Sigmoid colon (tissue), 7 donors: ENCODE measurements around the gene ANKRD33. TPM values are rescaled to one million over a fixed set of nuclear protein-coding genes. Genes with fewer than 3 reads are reported as not detected.

ENCODE experiments used
- DNase-seq: peaks from one replicate; pipeline ENCODE4 v3.0.0-alpha.2; 2019
- H3K27ac ChIP-seq, 4 donors: fragments of 200-600 bp; sonication (generic); one replicate each; pipeline ENCODE4 v1.5.1; 2016 to 2019; ENCODE audit warnings: mild to moderate bottlenecking in 1 of 4
- H3K27me3 ChIP-seq, 3 donors: fragments of 200-600 bp; sonication (generic); one replicate each; pipeline ENCODE4 v1.5.1; 2019; ENCODE audit warnings: mild to moderate bottlenecking in 1 of 3
- H3K36me3 ChIP-seq, 4 donors: fragments of 200-600 bp; sonication (generic); one replicate each; pipeline ENCODE4 v1.5.1; 2016 to 2019
- H3K4me1 ChIP-seq, 4 donors: fragments of 200-600 bp; sonication (generic); one replicate each; pipeline ENCODE4 v1.5.1; 2017 to 2019
- H3K4me3 ChIP-seq, 4 donors: fragments of 200-600 bp; sonication (generic); one replicate each; pipeline ENCODE4 v1.5.1; 2017 to 2019; ENCODE audit warnings: mild to moderate bottlenecking in 2 of 4, moderate library complexity in 1 of 4
- H3K9me3 ChIP-seq, 4 donors: fragments of 200-600 bp in 3 of 4; sonication (generic) in 3 of 4; one replicate each; pipeline versions ENCODE4 v1.5.1 to v1.6.1; 2013 to 2019
- EP300 ChIP-seq, 4 donors: sonication (generic); formaldehyde crosslinking; IDR thresholded peaks; one replicate each; pipeline ENCODE4 v1.6.1; 2017; ENCODE audit warnings: antibody characterized with exemption in 4 of 4
- POLR2A ChIP-seq, 2 donors: fragments of 450-650 bp; IDR thresholded peaks; one replicate each; pipeline ENCODE4 v1.6.1; 2016; ENCODE audit warnings: antibody characterized with exemption in 2 of 2, mild to moderate bottlenecking in 2 of 2, moderate library complexity in 2 of 2
- POLR2AphosphoS5 ChIP-seq, 4 donors: sonication (generic); formaldehyde crosslinking; IDR thresholded peaks; one replicate each; pipeline ENCODE4 v1.6.1; 2017; ENCODE audit warnings: antibody characterized with exemption in 4 of 4
- WGBS, 2 donors: extraction: QIAGEN DNeasy Blood & Tissue Kit; methylation state at CpG; one replicate each; pipeline ENCODE4 v1.1.7; 2013; 5-methylcytosine and 5-hydroxymethylcytosine counted together
- intact Hi-C: fragments of 100-400 bp; cut with DNase I; formaldehyde crosslinking; loops from one replicate; pipeline ENCODE4 v1.15.1; 2023
- polyA plus RNA-seq, 3 donors: library from polyadenylated mRNA; stranded (reverse); fragments of 200-250 nt; gene quantifications; one replicate each; pipeline ENCODE4 v1.2.3, GENCODE V29; 2013
- total RNA-seq, 4 donors: library from RNA; depleted of rRNA; stranded (reverse); fragments of >200 nt; gene quantifications; one replicate each; pipeline ENCODE4 v1.1.0, GENCODE V29; 2016
- TF ChIP-seq, protein P1 (sequence below), 4 experiments: fragments of 450-650 bp in 3 of 4; fragments of 200-600 bp in 1 of 4; IDR thresholded peaks; one replicate each; pipeline ENCODE4 v1.5.1; 2016 to 2019; ENCODE audit warnings: antibody characterized with exemption in 4 of 4, mild to moderate bottlenecking in 3 of 4, moderate library complexity in 2 of 4
- donor health status: healthy with polysubstance abuse.
- donor health status: Bipolar disorder and iron deficiency.
- donor health status: healthy.

ANKRD33 gene
- total and polyA plus RNA-seq, 7 donors: 0.16 TPM; not detected in 6

DNA sequence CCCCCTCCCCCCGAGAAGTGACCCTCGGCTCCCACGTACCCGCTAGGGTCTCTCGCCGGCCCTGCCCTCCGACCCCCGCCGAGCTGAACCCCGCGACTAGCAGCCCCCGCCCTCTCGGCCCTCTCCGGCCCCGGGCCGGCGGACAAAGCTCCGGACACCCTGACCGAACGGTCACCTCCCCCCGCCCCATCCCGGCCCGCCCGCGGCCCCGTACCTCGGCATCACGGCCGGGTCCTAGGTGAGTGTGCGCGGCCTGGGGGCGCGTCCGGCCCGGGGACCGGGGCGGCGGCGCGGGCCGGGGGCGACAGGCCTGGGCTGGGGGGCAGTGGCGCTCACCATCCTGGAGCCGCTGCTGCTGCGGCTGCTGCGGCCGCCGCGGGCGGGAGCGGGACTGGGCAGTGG, 39.6 kb upstream of the ANKRD33 start, which contains the start of gene FIGNL2:
TSS of gene FIGNL2 (minus strand) at position 393 of the 402 bp plus-strand sequence. CDS start 26,305 bp downstream, outside the sequence.
- intact Hi-C loops: no loop called here
- DNase-seq: no peak
- H3K4me3 ChIP-seq: peak within 1 kb of the TSS; percentile 34 to 57 (median 42)
- no peaks in the 10 kb centered on the region for H3K36me3 ChIP-seq
- peaks cover 3 to 32% (median 27%) of the 10 kb centered on the region in 4 donors for H3K4me1 ChIP-seq
- peak within 1 kb of the TSS; percentile 39 to 67 (median 50) for H3K27ac ChIP-seq
- 3 to 4% methylated on average over 51 of the region's 51 CpGs for WGBS, 2 donors
- TF ChIP-seq POLR2A (IDR thresholded peaks at IDR 0.05): no peak
- TF ChIP-seq, protein P1, sequence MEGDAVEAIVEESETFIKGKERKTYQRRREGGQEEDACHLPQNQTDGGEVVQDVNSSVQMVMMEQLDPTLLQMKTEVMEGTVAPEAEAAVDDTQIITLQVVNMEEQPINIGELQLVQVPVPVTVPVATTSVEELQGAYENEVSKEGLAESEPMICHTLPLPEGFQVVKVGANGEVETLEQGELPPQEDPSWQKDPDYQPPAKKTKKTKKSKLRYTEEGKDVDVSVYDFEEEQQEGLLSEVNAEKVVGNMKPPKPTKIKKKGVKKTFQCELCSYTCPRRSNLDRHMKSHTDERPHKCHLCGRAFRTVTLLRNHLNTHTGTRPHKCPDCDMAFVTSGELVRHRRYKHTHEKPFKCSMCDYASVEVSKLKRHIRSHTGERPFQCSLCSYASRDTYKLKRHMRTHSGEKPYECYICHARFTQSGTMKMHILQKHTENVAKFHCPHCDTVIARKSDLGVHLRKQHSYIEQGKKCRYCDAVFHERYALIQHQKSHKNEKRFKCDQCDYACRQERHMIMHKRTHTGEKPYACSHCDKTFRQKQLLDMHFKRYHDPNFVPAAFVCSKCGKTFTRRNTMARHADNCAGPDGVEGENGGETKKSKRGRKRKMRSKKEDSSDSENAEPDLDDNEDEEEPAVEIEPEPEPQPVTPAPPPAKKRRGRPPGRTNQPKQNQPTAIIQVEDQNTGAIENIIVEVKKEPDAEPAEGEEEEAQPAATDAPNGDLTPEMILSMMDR (IDR thresholded peaks at IDR 0.05): no peak
- TF ChIP-seq POLR2AphosphoS5 (IDR thresholded peaks at IDR 0.05): no peak
- no peak for TF ChIP-seq EP300 (IDR thresholded peaks at IDR 0.05)
- peaks cover 39 to 56% (median 54%) of the 10 kb centered on the region in 3 donors for H3K27me3 ChIP-seq
- no peaks in the 10 kb centered on the region for H3K9me3 ChIP-seq

DNA sequence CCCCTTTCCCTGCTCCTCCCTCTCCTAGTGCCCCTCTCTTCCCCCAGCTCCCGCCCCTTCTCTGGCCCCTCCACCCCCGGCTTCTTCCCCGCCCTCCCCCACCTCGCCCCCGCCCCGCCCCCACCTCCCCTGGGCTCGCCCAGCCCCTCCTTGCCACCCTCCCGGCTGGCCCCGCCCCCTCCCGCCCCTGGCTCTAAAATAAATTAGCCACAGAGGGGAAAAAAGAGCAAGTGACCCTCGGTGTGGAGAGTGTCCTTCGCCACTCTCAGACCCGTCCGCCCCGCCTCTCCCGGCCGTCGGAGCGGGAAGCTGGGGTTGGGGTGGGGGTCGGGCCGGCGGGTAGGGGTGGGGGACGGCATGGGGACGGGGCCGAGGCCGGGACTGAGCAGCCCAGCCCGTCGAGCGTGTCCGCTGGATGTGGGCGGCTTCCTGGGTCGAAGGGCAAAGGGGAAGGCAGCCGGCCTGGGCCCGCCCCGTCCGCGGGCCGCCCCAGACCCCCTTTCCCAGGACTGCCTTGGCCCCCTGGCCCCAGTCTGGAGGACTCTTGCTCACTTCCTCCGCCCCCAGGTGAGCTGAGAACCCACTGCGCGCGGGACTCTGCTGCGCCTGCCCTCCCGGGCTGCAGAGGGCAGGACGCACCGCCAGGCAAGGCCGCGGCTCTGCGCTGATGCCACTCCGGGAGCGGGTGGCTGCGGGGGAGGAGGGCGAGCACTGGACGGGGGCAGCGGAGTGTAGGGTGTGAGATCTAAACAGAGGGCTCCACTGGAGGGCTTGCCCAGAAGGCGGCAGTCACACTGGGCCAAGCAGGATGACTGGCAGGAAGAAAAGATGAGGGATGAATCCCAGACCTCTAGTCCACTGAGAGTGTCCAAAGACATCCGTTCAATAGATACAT, 38.8 kb upstream of the ANKRD33 start:
- Histone ChIP-seq H3K36me3 (no peaks in the 10 kb centered on the region), H3K4me3 (peak overlapping the region in 3 of 4 donors; percentile 36 to 57 (median 49)), H3K27me3 (peaks cover 39 to 48% (median 46%) of the 10 kb centered on the region in 3 donors)

DNA sequence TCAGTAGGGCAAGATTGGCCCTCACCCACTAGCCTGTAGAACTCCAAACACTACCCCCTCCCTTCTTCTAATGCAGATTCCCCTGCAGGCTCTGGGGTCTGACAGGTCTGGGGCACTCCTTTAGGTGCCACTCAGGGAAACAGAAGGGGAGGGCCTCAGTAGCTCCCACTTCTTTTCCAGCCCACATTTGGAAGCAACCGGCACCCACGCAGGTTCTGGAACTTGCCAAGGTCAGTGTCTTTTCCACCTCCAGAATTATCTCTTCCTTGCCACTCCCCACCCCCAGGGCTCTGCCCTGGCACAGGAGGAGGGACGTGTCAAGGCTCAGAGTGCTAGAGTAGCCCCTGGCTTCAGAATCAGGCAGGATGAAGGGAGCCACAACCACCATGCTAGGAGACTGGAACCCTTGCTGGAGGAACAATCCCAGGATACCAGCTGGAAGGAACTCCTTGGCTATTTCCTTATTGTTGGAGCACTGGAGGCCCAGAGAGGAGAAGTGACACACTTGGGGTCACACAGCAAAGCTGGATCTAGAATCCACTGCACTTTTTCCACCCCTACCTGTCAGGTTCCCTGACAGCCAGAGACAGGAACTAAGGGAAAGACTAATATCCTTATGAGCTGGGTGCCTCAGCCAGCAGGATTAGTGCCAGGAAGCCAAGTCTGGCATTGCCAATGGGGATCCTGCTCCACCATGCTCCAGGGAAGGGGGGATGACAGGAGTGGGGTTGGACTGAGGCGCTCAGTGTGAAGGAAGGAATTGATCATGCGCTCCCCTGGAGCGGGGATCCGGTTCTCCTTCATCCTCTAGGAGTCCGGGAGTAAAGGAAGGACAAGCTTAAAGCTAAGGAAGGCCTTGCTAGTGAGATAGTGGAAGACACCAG, 37.6 kb upstream of the ANKRD33 start:
- Histone ChIP-seq H3K27me3 (peaks cover 34 to 37% (median 36%) of the 10 kb centered on the region in 3 donors), H3K27ac (peak overlapping the region in 1 of 4 donors; percentile 59), H3K36me3 (no peaks in the 10 kb centered on the region), H3K4me3 (no peak overlapping the region), H3K9me3 (no peaks in the 10 kb centered on the region), H3K4me1 (peaks cover 3 to 32% (median 27%) of the 10 kb centered on the region in 4 donors)
- intact Hi-C loops: no loop called here
- no peak for DNase-seq
- TF ChIP-seq, protein P1 (IDR thresholded peaks at IDR 0.05): no peak
- TF ChIP-seq POLR2AphosphoS5 (IDR thresholded peaks at IDR 0.05): no peak
- TF ChIP-seq POLR2A (IDR thresholded peaks at IDR 0.05): no peak
- WGBS, 2 donors: 88% methylated on average over 8 of the region's 8 CpGs

More for the DNA sequence above, 38.8 kb upstream of the ANKRD33 start:
- H3K9me3 ChIP-seq: no peaks in the 10 kb centered on the region
- H3K27ac ChIP-seq: peak overlapping the region; percentile 28 to 67 (median 48)
- intact Hi-C loops: no loop called here
- TF ChIP-seq POLR2A (IDR thresholded peaks at IDR 0.05) (no peak), POLR2AphosphoS5 (IDR thresholded peaks at IDR 0.05) (no peak)
- TF ChIP-seq, protein P1 (IDR thresholded peaks at IDR 0.05): no peak
- 30 to 59% methylated on average over 56 to 57 of the region's 57 CpGs for WGBS, 2 donors
- no peak for DNase-seq
- H3K4me1 ChIP-seq: peaks cover 3 to 32% (median 27%) of the 10 kb centered on the region in 4 donors

DNA sequence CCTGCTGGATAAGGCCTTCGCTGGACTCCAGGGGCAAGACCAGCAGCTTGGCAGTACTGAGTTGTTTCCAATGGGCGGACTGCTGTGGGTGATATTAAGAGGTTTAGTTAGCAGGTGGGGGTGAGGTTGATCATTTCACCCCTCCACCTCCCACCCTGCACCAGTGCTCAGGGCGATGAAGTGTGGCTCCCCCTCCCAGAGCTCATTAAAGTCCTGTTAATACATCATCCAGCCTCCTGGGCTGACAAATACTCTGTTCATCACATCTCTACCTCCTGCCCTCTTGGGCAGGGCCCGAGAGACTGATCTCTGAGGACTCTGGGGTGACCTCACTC, 37.0 kb upstream of the ANKRD33 start:
- Histone ChIP-seq H3K4me1 (peaks cover 3 to 33% (median 32%) of the 10 kb centered on the region in 4 donors), H3K27me3 (peaks cover 28 to 31% (median 30%) of the 10 kb centered on the region in 3 donors), H3K36me3 (no peaks in the 10 kb centered on the region), H3K9me3 (no peaks in the 10 kb centered on the region), H3K27ac (no peak overlapping the region), H3K4me3 (no peak overlapping the region)
- TF ChIP-seq POLR2A (IDR thresholded peaks at IDR 0.05) (no peak), EP300 (IDR thresholded peaks at IDR 0.05) (no peak), POLR2AphosphoS5 (IDR thresholded peaks at IDR 0.05) (no peak)
- TF ChIP-seq, protein P1 (IDR thresholded peaks at IDR 0.05): no peak
- 79 to 84% methylated on average over 4 of the region's 4 CpGs for WGBS, 2 donors
- no peak for DNase-seq
- intact Hi-C loops: no loop called here
